Esophagus squamous epithelium (tissue), 4 donors: Measurements from ENCODE around the gene FIGLA.
"Not testable (repeated sequence)": the region's sequence is repeated elsewhere in the genome, so short reads cannot be mapped to it uniquely, and the experiment has no call there.

Source experiments
- CTCF ChIP-seq, 6 experiments: fragments of 450-650 bp in 4 of 6; fragments of 200-600 bp in 2 of 6; sonication (generic) in 2 of 6; IDR thresholded peaks; one replicate each; pipeline ENCODE4 v1.5.1; 2016 to 2019; ENCODE audit warnings: antibody characterized with exemption in 6 of 6, mild to moderate bottlenecking in 4 of 6, moderate library complexity in 4 of 6
- POLR2A ChIP-seq, 4 donors: fragments of 450-650 bp; IDR thresholded peaks; one replicate each; pipeline ENCODE4 v1.6.1; 2017; ENCODE audit warnings: antibody characterized with exemption in 4 of 4, mild to moderate bottlenecking in 4 of 4, moderate library complexity in 3 of 4

GRCh38 chr2:70797996-70798395 is 7.6 kb upstream of the FIGLA start:
- not testable (repeated sequence) for TF ChIP-seq POLR2A, CTCF (IDR thresholded peaks at IDR 0.05)
